Activated CD4-positive, alpha-beta T cell treated with anti-CD3 and anti-CD28 coated beads, Interleukin-10, Interleukin-2, amounts not matched to agents 100 ng/mL and 50 ng/mL, durations not matched to agents 16 hours and 8 hours (primary cell): ENCODE results near the gene NACC2.

Source experiments
- DNase-seq: peaks from one replicate; pipeline ENCODE4 v3.0.0-alpha.2; 2020

Gene NACC2

DNA sequence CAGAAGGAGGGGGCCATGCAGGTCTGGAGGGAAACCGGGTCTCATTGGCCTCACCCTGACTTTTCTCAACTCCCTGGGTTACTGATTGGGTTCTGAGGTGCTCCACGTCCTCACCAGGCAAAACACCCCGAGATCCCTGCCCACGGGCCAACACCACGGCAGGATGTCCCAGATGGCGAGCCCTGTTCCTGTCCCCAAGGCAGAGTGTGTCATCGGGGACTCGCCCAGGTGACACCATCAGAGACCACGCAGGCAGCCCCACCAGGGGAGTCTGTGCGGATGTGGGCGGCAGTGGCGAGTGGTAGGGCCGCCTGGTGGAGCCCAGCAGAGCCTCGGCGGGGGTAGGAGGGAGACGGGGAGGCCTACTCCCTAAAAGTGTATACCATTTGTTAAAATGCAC, 74.9 kb downstream of the NACC2 start:
- DNase-seq, result no peak

DNA sequence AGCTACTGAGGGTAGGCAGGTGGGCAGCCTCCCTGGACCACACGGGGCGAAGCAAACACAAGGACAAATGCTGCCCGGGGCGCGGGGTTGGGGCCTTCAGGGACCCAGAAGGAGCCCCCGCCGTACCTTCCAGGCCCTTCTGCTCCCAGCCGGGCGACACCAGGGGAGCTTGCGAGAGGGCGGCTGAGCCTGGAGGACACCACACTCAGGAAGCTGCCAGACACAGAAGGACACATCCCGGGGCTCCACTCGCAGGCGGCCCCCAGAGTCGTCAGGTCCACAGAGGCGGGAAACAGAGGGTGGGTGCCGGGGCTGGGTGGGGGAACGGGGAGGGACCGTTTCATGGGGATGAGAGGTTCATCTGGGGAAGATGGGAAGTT, 75.4 kb downstream of the NACC2 start:
- no peak for DNase-seq

GRCh38 chr9:136019041-136019680, 75.9 kb downstream of the NACC2 start:
- no peak for DNase-seq

- DNase-seq, result no peak
Observed at GRCh38 chr9:136018257-136019031, 76.6 kb downstream of the NACC2 start.

DNA sequence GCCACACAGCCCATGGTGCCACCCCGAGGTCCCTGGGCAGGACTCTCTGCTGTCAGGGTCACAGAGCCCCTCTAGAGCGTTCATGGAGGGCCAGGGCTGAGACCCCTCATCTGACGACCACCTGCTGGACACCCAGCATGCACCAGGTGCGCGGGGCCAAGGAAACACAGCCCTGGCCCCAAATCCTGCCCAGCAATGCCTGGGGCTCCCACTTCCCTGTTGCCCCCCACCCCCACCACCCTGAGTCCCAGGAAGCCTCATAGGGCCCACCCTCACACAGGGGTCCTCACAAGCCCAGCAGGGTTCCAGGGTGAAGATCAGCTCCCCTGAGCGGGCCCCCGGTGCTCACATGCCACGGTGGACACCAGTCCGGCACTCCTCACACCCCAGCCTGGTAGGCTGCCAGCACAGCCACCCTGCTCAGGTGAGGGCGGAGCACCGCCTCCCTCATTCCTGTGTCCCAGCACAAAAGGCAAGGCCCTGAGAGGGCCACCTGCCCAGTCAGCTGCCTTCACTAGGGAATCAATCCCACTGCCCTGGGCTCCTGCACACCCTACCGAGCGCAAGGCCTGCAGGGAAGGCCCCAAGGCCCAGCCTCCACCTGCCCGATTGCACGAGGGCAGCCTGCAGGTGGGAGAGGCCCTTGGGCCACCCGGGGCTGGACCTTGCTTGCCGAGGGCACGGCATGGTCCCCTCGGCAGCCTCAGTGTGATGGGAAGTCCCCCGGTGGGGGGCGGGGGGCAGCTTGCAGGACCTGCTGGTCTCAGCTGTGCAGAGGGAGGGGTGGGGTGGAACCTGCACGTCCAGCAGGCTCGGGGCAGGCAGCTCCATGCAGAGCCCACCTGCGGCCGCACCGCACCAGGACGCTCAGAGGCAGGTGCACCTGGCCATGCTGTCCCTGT, 77.5 kb downstream of the NACC2 start:
- no peak for DNase-seq

DNA sequence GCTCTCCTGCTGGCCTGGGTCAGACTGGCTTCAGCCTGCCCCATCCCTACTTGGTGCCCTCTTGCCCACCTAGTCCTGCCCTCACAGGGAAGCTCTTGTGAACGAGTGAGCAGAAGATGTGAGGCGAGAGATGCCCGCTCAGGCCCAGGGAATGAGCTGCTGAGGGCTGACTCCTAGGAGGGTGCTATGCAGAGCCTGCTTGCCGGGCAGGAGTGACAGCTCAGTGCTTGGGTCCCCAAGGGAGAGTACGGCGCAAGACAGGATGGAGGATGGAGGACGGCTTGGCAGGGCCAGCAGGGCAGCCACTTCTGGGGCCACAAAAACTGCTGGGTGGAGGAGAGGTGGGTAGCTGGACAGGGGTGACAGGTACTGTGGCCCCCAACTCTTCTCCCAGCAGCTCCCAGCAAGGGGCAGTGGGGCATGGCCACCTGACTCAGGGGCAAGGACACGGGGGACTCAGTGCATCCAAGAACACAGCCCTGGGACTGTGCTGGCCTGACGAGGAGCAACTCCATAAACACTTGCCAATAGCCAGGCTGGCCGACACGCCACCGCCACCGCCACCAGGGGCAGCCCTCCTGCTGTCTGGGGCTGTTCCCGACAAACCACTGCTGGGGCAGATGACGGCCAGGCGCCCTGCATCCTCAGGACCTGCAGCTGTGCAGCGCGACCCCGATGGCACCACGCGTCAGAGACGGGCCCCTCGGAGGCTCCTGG, 78.4 kb downstream of the NACC2 start:
- no peak for DNase-seq

DNA sequence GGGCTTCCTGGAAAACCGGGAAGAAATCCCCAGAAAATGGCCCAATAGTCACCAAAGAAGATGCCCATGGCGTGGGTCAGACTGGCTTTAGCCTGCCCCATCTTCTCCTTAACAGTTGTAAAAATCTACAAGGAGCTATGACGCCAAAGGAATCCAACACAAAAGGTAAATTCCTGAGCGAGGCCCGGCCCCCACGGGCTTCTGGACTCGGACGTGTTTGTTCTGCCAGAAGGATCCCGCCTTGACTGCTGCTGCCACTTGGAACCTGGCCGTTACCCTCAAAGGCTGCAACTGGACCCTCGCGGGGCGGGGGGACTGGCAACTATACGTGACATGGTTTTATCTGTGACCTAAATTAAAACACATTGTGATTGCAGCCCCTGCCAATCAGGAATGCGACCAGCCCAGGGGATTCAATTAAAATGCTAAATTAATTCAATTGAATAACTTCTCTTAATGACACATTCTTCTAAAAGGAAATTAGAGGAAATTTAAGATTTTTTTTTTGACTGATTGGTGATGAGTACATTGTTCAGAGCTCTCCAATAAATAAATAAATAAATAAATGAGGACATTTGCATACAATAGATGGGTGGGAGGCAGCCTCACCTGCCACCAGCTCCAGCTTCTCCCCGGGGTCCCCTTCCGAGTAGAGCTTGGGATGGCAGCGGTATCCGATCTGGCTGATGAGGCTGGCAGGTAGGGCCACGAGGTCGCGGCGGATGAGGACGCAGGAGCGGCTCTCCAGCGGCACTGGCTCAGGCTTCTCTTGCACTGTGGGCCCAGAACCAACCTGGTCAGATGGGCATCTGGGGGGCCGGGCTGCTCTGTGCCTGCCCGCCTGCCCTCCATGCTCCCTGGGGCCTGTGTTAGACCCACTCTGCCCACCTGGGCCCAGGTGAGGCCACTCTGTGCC, 79.2 kb downstream of the NACC2 start:
- no peak for DNase-seq

GRCh38 chr9:136014924-136015633, 80.0 kb downstream of the NACC2 start:
- DNase-seq, result no peak

GRCh38 chr9:136014147-136014923, 80.8 kb downstream of the NACC2 start:
- no peak for DNase-seq

- no peak for DNase-seq
Observed at GRCh38 chr9:136013524-136014034, 81.5 kb downstream of the NACC2 start.

DNA sequence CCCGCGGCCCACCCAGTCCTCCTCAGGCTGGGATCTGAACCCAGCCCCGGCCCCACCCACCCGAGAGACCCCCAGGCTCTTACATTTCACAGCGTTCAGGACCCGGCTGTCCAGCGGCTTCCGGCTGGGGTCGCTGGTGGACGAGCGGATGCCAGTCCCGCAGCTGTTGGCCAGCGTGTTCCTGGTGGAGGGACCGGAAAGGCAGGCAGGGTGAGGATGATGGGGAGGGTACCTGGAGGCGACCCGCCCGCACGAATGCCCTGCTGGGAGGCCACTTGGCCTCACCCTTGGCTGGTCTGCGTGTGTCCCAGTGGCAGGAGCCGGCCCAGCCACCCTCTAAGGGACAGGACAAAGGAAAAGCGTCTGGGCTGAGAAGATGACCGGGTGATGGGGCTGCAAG, 82.0 kb downstream of the NACC2 start:
- DNase-seq, result no peak

DNA sequence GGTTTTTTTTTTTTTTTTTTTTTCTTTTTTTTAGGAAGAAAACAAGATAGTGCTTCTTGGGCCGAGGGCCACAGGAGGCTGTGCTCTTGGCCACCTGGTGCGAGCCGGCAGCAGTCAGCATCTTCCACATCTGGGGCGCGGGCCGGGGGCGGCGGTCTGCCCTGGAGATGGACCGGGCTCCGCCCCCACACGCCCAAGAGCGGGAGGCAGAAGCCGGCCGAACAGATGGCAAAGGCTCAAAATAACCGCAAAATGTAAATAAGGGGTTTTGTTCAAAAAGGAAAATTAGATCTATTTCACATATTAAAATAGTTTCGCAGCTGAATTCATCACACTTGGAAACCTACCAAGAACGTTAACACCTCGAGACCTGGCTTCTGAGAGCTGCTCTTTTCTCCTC, 82.4 kb downstream of the NACC2 start:
- DNase-seq, result no peak

GRCh38 chr9:136011703-136012496, 83.2 kb downstream of the NACC2 start:
- DNase-seq, result no peak

- DNase-seq, result no peak
Observed at GRCh38 chr9:136011376-136011702, 83.8 kb downstream of the NACC2 start.

- no peak for DNase-seq
Observed at GRCh38 chr9:136010615-136011361, 84.3 kb downstream of the NACC2 start.

DNA sequence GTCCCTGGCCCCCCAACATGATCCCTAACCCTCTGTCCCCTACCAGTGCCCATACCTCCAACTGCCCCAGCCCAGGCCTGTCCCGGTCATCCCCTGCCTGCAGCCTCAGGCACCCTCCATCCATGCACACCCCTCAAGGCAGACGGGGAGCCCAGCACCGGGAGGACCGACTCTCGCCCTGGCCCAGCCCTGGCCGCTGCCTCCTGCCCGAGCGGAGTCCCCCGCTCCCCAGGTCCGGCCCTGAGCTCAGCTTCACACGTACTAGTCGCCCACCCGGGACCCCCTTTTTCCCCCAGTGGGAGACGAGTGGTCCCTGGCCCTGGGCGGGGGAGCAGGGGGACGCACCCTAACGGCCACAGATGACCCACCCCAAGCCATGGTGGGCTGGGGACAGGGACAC, 84.9 kb downstream of the NACC2 start:
- no peak for DNase-seq

GRCh38 chr9:136009516-136009915, 85.6 kb downstream of the NACC2 start:
- DNase-seq, result no peak

GRCh38 chr9:136008693-136008997, 86.4 kb downstream of the NACC2 start:
- DNase-seq, result no peak
